ENCODE measurements around the gene CEP63.
"Not testable (repeated sequence)": the region's sequence is repeated elsewhere in the genome, so short reads cannot be mapped to it uniquely, and the experiment has no call there.

CEP63 gene

GRCh38 chr3:134522541-134522940 is 36.7 kb downstream of the CEP63 start:
- DNase-seq, result no peak

- no peak for DNase-seq
Observed at GRCh38 chr3:134525293-134525692, 39.4 kb downstream of the CEP63 start.

GRCh38 chr3:134526319-134526718 is 40.5 kb downstream of the CEP63 start:
- DNase-seq, result no peak

GRCh38 chr3:134527037-134527436 is 41.2 kb downstream of the CEP63 start:
- DNase-seq, result no peak

- no peak for DNase-seq
Observed at GRCh38 chr3:134527538-134528186, 41.8 kb downstream of the CEP63 start.

- DNase-seq, result no peak
Observed at GRCh38 chr3:134533493-134533892, 47.6 kb downstream of the CEP63 start.

GRCh38 chr3:134535186-134535970 is 49.5 kb downstream of the CEP63 start:
- DNase-seq, result no peak

GRCh38 chr3:134536781-134537180 is 50.9 kb downstream of the CEP63 start:
- DNase-seq, result no peak

GRCh38 chr3:134542287-134542958 is 56.6 kb downstream of the CEP63 start:
- DNase-seq, result no peak

GRCh38 chr3:134543113-134543512 is 57.3 kb downstream of the CEP63 start:
- DNase-seq, result no peak

- DNase-seq, result no peak
Observed at GRCh38 chr3:134544316-134544715, 58.5 kb downstream of the CEP63 start.

- not testable (repeated sequence) for DNase-seq
Observed at GRCh38 chr3:134544783-134545182, 58.9 kb downstream of the CEP63 start.

- no peak for DNase-seq
Observed at GRCh38 chr3:134545818-134546217, 60.0 kb downstream of the CEP63 start.

GRCh38 chr3:134552784-134553183 is 66.9 kb downstream of the CEP63 start:
- no peak for DNase-seq

GRCh38 chr3:134559591-134559990 is 73.7 kb downstream of the CEP63 start:
- no peak for DNase-seq

GRCh38 chr3:134562055-134562454 is 76.2 kb downstream of the CEP63 start:
- DNase-seq, result no peak

GRCh38 chr3:134563601-134564000 is 77.7 kb downstream of the CEP63 start:
- DNase-seq, result no peak

GRCh38 chr3:134564991-134565390 is 79.1 kb downstream of the CEP63 start:
- no peak for DNase-seq

GRCh38 chr3:134567605-134568004 is 81.7 kb downstream of the CEP63 start:
- no peak for DNase-seq

- no peak for DNase-seq
Observed at GRCh38 chr3:134568790-134569189, 82.9 kb downstream of the CEP63 start.

GRCh38 chr3:134569899-134570298 is 84.0 kb downstream of the CEP63 start:
- not testable (repeated sequence) for DNase-seq

GRCh38 chr3:134576426-134576825 is 90.6 kb downstream of the CEP63 start:
- no peak for DNase-seq

GRCh38 chr3:134576831-134577230 is 91.0 kb downstream of the CEP63 start:
- DNase-seq, result no peak

- no peak for DNase-seq
Observed at GRCh38 chr3:134579141-134579665, 93.3 kb downstream of the CEP63 start.

Data from CD4-positive, alpha-beta T cell treated with Interleukin-15 for 1 hour (primary cell).